ENCODE results near the gene AADACL2.
"Not testable (repeated sequence)": the region's sequence is repeated elsewhere in the genome, so short reads cannot be mapped to it uniquely, and the experiment has no call there.

AADACL2 gene

DNA sequence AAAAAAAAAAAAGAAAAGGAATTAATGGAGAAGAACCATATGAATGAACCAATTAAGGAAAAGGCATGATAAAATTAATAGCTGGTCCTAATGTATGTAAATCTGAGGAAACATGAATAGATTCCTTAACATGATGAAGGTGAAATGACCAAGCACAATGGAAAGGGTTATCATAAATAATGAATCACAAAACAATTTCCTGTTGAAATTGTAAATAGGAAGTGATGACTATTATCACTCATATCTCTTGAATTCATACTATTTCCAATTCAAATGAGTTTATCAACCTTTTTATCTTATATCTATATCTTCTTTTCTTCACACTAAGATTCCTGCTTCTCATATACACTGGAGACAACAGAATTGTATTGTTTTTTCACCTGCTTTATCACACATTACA, 32.0 kb downstream of the AADACL2 start:
- no peak for DNase-seq (ENCODE audit: low read depth in 2 of 2)

DNA sequence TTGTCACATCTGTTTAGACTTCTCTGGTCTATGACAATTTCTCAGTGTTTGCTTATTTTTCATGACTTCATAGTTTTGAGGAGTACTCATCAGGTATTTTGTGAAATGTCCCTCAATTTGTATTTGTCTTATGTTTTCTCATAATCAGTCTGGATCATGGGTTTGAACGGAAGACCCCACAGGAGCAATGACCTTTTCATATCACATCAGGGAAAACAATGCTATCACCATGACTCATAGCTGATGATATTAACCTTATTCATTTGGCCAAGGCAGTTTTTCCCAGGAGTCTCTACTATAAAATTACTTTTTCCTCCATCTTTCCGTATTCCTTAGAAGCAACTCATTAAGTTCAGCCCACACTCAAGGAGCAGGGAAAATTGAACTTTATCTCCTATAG, 32.7 kb downstream of the AADACL2 start:
- no peak for DNase-seq (ENCODE audit: low read depth in 2 of 2)

DNA sequence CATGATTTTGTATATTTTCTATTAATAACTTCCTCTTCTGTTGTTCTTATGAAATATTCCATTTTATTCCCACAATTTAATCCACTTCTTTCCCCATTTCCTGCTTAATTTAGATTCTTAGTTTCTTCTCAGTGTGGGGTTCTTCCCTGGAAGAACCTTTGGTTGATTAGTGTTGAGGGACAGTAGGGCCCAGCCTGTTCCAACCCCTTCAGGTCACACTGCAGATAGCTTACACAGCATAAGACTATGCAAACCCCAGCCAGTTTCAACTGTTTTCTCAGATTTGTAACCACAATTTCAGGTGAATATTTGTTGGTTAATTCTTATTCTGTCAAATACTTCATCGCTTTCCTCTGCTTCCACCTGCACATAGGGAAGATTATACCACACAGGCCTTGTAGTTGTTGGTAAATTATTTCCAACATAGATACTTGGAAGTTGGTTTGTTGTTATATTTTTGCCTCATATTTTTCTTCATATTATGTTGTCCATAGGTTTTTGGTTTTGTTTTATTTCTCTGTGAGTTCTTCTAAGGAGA, 34.7 kb downstream of the AADACL2 start:
- DNase-seq (ENCODE audit: low read depth in 2 of 2) = no peak

DNA sequence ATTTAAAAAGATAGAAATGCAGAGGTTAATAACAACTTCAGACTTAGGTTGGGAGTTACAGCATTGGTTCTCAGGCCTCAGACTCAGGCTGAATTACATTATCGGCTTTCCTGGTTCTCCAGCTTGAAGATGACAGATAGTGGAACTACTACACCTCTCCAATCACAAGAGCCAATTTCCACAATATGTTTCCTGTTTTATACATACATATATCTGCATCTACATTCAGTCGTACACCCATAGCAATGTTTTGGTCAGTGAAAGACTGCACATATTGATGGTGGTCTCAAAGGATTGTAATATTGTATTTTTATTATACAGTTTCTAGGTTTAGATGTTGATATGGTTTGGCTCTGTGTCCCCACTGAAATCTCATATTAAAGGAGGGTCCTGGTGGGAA, 35.4 kb downstream of the AADACL2 start:
- DNase-seq (ENCODE audit: low read depth in 2 of 2) = no peak

DNA sequence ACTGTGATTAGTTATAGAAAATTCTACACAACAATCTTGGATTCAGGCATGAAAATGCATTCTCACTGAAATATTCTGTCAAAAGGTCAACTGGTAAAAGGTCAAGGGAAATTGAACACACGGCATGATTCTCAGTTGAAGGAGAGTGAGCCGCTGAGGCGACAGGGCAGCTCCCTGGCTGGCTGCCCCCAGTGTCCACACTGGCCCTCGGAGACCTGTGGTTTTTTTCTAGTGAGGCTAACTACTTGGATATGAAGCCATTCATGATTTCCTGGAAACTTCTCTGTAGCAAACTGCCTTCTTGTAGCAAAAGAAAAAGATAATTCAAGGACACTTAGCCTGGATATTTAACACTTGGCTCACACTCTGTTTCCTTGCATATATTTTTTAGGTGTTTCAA, 37.2 kb downstream of the AADACL2 start:
- DNase-seq (ENCODE audit: low read depth in 2 of 2) = no peak

DNA sequence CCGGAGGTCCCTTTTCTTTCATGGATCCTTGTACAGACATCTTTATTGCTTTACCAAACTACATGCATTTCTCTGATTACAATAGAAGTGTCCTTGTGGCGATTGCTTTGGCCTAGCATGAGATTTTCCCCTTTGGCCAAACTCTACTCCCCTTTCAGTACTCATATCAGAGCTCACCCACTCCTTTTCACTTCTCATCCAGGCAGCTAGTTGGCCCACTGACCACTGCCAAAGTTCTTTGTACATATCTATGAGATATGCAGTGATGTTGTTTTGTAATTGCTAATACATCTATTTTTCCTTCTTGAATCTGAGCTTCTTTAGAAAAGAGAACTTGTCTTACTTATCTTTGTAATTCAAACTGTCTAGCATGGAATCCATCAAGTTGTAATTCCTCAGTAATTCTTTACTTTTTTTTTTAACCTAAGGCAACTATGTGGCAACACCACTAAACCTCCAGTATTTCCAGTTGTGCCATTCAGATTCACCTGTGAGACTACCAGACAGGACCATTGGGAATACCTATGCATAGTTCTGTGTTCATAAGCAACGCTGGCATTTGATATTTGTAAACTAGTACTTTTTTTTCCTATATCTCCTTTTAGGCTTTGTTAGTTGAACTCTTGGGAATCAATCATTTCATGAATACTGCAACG, 39.2 kb downstream of the AADACL2 start:
- no peak for DNase-seq (ENCODE audit: low read depth in 2 of 2)

DNA sequence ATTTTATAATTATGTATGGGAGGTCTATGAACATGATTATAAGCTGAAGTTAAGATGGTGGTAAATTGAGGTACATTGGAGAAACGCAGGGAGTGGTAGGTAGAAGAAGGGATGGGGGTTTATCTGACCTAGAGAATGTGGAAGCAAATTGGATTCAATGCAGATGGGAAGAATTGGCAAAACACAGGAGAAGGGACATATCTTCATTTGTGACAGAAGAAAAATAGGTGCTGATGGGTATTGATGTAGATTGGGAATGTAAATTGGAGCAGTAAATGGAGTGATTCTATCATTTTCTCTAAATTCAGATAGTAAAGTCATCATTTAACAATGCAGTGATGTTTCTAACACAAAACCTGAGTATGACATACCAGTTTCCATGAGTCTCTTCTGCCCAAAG, 40.5 kb downstream of the AADACL2 start:
- no peak for DNase-seq (ENCODE audit: low read depth in 2 of 2)

DNA sequence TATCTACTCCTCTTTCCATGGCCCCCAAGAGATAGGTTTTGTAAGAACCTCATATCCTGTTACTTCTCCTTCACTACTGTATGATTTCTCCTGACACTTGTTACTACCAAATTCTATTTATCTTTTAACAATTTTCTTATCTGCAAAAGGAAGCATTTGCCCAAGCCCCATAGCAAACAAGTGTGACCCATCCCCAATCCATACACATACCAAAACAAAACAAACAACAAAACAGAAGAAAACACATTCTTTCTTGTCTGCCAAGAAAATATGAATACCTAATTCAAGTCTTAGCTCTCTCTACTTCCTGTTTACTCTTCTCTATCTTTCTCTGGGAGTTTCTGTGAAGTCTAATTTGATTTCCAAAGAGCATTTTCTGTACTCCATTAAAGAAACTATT, 41.2 kb downstream of the AADACL2 start:
- no peak for DNase-seq (ENCODE audit: low read depth in 2 of 2)

DNA sequence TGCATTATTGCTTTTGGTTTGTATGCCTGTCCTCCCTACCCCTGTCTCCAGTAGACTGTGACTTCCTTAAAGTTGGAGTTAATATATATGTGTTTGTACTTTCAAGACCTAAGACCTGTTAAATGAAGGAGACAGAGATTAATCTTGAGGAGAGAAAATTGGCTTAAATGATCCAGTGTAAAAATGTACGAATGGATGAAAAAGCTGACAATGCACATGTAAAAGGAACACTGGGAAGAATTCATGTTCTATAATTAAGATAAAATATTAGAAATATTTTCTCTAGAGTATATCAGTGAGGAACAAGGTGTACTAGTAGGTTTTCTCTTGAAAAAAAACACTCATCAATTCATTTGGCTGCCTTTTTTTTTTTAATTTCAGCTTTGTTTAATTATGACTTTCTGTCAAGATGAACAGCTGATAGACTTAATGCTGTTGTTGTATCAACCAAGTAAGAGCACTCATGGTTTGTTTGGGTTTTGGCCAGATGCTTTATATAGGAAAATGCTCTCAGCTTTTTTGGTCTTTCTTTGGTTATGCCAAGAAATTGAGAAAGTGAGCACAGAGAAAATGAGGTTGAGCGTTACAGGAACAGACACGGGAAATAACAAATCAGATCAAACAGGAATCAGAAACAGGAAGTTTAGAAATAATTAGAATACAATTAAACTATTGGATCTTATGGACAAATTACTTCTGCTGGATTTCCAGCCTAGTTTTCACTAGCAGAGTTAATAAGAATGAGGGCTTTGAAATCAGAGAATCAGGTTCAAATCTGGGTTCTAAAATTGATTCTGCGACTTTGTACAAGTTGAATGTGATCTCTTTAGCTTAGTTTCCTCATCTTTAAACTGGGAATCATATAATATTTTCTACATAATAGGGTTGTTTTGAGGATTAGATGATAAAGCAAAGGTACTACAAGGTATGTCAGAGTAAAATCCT, 41.9 kb downstream of the AADACL2 start:
- DNase-seq (ENCODE audit: low read depth in 2 of 2) = no peak

DNA sequence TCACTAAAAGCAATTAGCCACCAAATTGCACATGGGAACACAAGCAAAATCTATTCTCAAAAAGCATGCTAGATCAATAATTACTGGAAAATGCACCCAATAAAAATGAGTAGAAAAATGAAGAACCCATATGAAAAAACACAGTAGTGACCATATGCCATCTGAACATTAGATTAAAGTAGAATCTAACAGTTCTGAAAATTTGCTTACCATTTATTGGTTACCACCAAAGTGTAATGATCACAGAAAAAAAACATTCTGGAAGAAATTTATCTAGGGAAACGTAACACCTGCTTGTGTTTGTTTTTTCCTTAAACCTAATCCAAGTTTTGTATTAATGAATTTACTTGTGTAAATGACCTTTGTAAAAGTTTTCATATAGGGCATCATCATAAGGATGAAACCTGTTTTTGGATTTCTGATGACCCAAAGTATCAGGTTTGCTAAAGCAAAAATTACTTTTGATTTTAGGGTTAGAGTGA, 42.6 kb downstream of the AADACL2 start:
- no peak for DNase-seq (ENCODE audit: low read depth in 2 of 2)

DNA sequence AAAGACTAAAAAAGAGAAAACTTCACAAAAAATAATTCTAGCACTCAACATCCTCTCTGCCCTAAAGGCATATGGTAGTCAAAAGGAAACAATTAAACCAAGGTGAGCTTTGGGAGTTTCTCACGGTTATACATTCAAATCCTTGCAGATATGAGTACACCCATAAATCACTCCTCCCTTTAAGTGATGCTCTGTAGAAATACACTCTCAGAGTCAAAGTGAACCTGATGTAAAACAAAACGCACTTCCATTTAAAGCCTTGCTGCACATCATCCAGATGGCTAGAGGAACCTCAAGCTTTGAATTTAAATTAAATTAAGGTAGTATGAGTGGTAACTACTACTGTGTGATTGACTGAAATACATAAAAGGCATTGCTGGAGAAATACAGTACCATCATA, 44.2 kb downstream of the AADACL2 start:
- no peak for DNase-seq (ENCODE audit: low read depth in 2 of 2)

DNA sequence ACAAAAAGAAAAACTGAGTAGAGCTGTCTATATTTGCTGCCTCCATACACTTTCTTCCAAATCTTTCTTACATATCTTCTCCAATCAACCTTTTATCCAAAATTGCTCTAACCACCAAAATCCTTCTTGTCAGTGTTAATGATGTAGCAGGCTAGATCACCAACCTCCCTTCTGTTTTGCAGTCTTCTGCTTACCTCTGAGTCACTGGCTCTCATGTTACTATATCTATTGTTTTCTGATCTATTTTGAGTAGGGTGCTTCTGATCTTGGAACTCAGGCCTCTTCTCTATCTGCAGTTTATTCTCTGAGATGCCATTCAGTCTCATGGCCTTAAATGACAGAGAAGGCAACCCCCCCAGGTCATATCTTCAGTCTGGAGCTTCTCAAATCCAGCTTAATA, 53.9 kb downstream of the AADACL2 start:
- no peak for DNase-seq (ENCODE audit: low read depth in 2 of 2)

DNA sequence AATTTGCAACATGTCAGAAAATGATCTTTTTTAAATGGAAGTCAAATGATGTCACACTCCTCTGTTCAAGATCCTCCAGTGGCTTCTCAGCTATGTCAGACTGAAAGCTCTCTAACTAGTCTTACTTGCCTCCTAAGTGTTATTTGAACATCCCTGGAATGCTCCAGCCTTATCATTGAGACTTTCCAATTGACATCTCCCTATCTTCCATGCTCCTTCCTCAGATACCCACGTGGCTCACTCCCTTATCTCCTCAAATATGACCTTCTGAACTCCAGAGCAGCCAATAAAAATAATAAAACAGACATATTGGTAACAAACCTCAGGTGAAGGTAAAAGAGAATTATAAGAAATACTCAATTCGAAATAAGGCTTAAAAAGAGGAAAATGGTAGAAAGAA, 54.7 kb downstream of the AADACL2 start:
- DNase-seq (ENCODE audit: low read depth in 2 of 2) = no peak

DNA sequence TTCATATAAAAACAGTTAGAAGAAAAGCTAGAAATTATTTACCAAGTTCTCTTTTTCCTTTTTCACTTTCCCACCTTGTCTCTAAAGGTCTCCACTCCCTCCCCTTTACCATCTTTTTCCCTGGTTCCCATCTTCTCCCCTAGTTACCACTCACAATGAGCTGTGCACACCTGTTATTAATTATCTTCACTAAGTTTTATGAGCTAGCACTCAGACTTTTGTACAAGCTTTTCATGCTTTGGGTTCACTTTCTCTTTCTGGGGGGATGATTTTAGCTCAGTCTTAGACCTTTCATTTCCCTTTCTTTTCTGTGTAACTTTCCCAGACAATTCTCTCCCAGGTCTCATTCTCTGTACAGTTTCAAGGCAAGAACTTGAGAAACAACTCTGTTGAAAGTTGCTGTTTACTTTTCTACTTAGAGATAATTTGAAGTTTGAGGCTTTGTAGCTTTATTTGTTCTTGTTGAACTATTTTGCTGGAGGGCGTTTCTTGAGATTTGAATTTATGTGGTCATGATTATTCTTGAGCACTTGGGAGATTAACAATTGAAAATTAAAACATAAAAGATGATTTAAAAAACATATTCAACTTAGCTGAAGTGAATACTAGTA, 56.2 kb downstream of the AADACL2 start:
- no peak for DNase-seq (ENCODE audit: low read depth in 2 of 2)

DNA sequence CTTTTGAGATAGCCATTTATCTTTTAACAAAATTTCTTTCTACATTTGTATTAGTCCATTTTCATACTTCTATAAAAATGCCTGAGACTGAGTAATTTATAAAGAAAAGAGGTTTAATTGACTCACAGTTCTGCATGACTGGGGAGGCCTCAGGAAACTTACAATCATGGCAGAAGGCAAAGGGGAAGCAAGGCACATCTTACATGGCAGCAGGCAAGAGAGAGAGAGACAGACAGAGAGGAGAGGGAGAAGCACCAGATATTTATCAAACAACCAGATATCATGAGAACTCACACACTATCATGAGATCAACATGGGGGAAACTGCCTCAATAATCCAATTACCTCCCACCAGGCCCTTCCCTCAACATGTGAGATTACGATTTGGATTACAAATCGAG, 57.0 kb downstream of the AADACL2 start:
- not testable (repeated sequence) for DNase-seq (ENCODE audit: low read depth in 2 of 2)

DNA sequence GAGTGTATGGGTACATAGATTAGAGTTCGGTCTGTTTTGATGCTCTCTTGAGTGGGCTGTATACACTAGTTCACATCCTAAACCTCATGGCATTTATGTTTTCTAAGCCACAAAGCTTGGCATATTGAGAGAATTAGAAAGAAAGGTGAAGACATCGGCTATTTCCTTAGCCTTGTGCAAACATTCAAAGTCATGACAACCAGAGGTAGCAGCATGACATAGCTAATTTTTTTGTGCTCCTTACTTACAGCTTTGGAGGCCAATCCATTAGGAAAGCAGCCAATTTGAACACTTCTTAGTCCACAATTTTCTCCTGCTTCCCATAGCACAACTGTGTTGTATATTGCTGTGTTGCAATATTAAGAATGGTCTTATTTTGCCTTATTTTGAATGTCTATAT, 58.7 kb downstream of the AADACL2 start:
- no peak for DNase-seq (ENCODE audit: low read depth in 2 of 2)

DNA sequence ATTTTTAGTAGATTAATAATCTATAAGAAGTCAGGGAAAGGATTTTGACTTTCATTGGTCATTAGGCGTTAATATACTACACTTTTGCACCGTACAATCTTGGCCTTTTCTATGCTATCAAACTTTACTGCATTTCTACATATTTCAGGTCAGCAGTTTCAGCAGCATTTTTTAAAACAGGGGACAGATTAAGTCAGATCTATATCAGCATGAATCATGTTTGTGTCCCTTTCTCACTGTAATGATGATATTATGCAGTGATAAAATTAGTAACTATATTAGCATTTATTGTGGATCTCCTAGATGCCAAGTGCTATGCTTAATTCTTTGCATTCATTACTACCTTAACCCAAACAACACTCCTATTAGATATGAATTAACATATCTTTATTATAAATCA, 59.9 kb downstream of the AADACL2 start:
- no peak for DNase-seq (ENCODE audit: low read depth in 2 of 2)

DNA sequence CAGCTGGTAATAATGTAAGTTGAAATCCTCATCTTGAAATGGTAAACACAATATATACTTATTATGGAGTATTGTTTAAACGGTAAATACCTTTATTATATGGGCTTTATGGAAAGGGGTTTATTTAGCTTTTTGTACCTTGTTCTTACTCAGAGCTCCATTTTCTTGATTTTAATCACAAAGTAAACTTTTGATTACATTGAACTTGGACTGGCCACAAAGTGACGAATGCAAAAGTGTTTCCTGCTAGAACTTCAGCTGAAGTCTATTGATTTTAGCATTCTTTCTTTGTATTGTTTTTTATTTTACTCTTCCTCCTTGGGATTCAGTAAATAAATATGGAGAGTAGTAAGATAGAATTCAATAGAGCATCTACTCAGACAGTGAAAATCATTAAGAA, 60.4 kb downstream of the AADACL2 start:
- no peak for DNase-seq (ENCODE audit: low read depth in 2 of 2)

DNA sequence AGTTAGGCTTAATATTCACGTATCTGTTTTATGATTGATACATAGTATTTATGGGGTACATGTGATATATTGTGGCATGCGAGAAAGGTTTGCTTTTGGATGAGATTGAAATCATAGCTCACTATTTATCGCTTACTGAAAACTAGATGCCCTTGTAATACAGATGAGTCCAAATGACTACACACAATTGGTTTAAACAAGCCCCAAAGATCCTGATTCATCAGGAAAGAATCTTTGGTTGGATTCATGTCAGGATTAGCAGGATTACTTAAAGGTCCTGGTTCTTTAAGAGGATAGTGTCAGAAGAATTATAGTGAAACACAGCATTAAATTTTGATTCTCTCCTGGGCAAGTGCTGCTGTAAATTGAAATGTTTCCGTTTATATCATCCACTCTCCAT, 61.5 kb downstream of the AADACL2 start:
- no peak for DNase-seq (ENCODE audit: low read depth in 2 of 2)

DNA sequence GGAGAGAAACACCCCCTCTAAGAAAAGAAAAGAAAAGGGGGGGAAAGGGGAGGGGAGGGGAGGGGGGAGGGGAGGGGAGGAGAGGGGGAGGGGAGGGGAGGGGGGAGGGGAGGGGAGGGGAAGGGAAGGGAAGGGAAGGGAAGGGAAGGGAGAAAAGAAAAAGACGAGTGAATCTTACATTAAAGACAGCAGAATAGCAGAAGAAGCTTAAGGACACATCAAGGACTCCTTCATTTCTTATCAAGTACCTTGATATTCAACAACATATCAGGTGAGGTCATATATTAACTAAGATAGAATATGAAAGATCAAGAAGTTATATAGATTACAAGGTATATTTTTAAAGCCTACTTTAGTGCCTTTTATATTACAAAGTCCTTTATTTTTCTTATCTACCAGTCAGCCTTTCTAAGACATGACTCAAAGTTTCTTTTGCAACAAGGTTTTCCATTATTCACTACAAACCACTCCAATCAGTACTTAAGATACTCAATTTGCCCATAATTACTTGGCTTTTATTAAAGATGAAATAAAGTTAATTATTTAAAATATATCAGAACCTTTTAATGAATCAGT, 62.5 kb downstream of the AADACL2 start:
- DNase-seq (ENCODE audit: low read depth in 2 of 2) = no peak

DNA sequence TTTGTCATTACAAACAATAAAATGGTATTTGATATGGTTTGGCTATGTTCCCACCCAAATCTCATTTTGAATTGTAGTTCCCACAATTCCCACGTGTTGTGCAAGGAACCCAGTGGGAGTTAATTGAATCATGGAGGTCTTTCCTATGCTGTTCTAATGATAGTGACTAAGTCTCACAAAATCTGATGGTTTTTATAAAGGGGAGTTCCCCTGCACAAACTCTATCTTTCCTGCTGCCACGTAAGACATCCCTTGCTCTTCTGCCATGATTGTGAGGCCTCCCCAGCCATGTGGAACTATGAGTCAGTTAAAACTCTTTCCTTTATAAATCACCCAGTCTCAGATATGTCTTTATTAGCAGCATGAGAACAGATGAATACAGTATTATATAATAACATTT, 64.7 kb downstream of the AADACL2 start:
- DNase-seq (ENCODE audit: low read depth in 2 of 2) = no peak

DNA sequence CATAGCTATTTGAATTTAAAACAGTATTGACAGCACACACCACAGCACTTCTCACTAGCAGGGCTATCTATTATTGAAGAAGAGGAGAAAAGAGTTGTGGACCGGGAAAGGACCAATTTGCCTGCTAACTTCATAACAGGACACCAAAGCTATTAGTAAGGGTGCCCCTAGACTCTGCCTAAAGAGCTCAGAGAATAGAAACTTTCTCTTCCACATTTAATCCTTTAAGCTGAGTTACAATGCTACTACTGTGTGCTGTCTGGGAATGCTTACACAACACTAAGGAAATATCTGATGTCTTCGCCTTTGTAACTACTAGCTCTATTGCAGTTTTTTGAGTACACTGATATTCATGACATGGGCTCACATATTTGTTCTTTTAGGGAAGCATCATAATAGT, 66.7 kb downstream of the AADACL2 start:
- DNase-seq (ENCODE audit: low read depth in 2 of 2) = no peak
